ENCODE measurements around the gene JUP.
A peak's percentile ranks its signal among the peaks of the same experiment; 100 is the strongest.

Gene JUP

DNA sequence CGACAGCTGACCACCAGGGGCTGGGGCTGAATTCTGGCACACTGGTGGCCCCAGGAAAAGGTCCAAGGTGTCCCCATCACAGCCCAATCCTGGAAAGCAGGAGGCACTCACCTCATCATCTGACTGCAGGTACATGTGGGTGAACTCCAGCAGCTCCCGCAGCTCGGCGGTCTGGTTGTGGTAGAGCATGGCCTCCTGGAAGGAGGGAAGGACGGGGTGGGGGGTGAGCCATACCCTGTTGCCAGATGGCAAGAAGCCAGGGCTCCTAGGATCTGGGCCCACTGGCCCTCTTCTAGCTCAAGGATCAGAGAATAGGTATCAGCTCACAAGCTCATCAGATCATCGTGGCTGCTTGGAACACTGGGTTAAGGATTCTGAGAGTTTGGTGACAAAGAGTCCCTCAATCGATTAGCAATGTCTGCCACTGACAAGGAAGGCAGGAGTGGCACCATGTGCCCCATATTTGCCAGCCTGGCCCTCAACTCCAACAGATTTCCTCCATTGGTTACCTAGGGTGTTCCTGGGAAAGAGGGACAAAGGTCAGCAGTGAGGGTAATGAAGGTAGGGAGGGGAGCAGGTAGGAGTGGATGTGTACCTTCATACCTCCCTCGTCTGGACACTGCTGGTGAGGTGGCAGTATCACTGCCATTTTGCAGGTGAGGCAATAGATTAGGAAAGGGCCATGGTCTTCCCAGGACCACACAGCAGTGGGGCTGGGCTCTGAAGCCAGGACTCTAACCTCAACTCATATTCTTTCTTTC lies 20.4 kb upstream of the JUP start:
- no peak for DNase-seq

DNA sequence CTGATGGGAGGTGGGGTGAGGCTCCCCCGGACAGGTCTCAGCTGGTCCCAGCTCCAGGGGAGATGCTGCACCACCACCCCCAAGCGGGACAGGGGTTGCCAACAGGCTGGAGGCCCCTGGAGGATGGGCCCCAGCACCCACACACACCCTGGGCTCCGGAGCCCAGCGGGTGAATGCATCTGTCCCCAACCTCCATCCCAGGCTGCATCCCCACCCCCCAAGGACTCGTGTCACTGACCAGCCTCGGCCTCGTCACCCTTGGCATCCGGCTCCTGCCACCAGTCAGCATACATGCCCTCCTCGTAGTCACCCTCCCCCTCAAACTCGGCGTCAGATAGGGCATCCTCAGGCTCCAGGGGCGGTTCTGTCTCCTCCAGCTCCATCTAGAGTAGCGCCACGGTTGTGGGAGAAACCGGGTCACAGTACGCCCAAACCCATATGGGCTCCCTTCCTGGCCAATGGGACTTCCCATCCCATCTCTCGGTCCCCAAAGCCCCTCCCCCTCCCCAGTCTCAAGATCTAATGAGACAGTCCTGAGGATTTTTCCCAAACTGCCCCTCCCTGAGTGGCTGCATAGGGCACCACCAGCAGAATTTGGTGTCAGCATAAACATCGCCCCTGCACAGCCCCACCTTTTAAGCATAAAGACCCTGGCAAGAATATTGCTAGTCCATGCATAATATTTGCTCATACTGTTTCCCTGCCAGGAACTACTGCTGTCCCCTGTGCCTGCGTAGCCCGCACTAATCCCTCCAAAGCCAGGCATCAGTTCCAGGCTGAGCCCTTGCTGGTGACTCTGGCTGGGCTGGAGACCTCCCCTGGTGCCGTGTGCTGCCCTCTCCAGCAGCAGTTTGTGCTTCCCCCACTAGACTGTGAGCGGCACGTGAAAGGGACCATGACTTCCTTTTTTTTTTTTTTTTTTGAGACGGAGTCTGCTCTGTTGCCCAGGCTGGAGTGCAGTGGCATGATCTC lies 16.8 kb upstream of the JUP start:
- no peak for DNase-seq

GRCh38 chr17:41801374-41802271 lies 15.1 kb upstream of the JUP start:
- DNase-seq = peak; percentile 64 to 89

- peak; percentile 73 to 80 for DNase-seq
Measured at GRCh38 chr17:41800601-41801373, 14.3 kb upstream of the JUP start.

DNA sequence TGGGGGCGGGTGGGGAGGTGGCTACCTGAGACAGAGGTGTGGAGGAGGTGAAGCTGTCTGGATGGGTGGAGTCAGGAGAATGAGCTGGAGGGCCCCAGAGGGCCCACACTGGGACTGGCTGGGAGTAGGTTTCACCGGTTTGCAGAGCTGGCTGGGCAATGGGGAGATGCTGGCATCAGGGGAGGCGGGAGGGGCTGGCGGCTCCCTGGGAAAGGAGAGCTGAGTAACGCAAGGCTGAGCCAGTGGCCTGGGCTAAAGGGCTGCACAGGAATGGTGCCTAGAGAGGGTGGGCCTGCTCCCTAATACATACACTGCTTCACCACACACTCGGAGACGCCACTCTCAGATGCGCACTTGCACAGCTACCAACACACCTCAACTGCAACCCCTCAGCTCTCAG lies 12.9 kb upstream of the JUP start:
- no peak for DNase-seq

DNA sequence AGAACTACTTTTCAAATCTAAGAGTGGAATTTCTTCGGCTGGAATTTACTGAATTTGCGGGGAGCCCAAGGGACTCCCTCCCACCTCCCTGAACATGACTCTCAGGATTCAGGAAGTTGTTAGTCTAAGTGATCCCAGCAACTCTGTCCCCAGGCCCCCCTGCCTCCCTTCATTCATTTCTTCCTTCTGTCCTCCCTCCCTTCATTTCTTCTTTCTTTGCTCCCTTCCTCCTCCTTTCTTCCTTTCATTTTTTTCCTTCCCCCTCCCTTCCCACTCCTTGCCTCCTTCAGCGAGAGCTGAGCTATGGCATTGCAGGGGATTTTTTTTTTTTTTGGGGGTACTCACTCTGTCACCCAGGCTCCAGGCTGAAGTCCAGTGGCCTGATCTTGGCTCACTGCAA lies 10.9 kb upstream of the JUP start:
- DNase-seq = no peak

DNA sequence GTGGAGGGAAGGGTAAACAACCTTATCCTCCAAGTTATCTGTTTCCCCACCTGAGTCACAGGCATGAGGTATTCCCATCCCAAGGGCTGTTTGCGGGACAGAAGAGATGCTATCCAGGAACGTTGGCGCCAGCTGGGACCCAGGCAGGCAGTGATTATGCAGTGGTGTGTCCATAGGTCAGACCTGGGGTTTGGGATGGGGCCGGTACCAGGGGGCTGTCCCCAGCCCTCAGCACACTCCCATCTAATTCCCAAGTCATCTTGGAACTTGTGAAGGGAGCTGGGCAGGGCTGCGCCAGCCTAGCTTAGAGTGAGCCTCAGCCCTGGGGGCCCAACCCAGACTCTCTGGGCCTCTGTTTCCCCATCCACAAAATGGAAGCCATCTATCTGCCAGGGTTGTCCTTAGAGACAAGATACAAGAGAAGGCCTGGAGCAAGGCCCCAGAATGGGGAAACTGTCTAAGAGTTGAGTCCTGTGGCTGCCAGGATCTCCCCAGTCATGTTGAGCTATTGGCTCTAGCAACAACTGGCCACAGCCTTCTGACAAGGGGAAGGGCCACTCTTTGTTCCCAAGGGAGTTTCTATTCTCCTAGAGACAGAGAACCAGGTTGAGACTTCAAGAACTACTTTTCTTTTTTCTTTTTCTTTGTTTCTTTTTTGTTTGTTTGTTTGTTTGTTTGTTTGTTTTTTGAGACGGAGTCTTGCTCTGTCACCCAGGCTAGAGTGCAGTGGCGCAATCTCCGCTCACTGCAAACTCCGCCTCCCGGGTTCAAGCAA lies 9.8 kb upstream of the JUP start:
- no peak for DNase-seq

DNA sequence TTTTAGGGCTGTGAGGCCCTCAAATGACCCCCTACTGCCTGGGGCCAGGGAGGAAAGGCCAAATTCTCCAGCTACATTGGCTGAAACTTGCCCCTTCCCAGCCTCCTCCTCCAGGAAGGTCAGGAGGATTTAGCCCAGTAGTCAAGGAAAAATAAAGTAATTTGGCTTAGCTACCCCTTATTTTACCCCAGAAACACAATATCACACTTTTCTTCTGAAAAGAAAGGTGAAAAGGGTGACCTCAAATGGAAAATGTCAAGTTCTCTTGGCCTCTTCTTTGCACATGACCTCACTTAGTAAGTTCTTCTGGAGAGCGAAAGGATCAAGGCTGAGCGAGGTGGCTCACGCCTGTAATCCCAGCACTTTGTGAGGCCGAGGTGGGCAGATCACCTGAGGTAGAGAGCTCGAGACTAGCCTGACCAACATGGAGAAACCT lies 8.0 kb upstream of the JUP start:
- no peak for DNase-seq

DNA sequence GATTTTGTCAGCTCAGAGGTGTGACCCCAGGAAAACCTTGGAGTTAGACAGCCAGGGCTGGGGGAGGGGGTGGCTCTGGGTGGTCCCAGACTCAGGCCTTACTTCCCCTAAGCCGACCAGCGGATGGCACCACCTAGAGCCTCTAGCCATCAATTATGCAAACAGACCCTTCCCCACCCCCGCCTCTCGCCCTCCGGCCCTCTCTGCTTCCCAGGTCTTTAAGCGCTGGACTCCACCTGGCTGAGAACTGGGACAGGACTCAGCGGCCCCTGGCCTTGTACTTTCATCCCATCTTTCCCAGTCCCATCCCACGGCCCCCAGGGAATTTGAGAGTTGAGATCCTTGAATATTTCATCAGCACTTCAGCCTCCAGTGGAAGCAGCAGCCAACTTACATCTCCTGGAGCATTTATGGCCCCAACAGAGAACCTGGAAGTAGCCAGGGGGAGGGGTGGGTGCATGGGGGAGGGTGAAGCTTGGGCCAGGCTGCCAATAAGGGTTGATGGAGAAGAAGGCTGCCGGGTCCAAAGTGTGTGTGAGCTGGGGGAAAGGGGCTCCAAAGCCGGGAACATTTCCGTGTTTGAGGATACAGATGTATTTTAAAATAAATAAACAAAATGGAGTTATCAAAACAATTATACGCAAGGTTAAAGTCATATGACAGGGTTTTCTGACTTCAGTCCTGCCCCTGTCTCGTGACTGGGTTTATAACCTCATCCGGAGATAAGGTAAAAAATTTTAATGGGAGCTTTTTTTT lies 7.5 kb upstream of the JUP start:
- DNase-seq = peak in 1 of 2 experiments; percentile 26

GRCh38 chr17:41792845-41793783 lies 6.6 kb upstream of the JUP start:
- DNase-seq = peak in 1 of 2 experiments; percentile 30

DNA sequence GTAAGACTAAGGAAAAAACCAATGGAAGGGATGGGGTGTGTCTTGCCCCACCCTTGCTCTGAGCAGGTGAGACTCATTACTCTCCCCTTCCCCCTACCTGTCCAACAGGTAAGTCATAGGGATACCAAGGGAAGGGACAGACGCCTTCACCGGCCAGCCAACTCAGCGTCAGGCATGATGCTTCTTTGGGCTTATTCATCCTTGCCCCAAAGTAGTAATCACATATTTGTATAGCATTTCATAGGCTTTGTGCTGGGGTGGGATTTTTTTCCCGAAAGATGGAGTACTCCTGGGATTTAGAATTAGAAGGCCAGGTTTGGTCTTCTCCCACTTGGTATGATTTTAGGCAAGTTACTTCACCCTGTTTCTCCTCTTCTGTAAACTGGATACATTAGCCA lies 509 bp upstream of the JUP start:
- no peak for DNase-seq

DNA sequence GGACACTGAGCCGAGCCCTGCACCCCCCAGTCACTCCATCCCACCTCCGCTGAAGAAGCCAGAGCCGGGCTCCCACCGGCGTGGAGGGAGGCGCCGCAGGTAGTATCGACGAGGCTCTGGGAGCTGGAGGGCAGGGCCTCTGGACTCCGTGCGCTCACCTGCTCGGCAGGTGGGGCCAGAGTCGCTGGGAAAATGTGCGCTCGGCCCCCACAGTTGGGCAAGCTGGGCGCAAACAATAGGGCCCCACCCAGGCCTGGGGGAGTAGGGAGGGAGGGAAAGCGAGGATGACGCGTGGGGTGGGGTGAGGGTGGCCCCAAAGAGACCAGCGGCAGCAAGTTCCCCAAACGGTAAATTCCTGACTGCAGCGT lies 668 bp downstream of the JUP start:
- DNase-seq = peak; percentile 46 to 87

DNA sequence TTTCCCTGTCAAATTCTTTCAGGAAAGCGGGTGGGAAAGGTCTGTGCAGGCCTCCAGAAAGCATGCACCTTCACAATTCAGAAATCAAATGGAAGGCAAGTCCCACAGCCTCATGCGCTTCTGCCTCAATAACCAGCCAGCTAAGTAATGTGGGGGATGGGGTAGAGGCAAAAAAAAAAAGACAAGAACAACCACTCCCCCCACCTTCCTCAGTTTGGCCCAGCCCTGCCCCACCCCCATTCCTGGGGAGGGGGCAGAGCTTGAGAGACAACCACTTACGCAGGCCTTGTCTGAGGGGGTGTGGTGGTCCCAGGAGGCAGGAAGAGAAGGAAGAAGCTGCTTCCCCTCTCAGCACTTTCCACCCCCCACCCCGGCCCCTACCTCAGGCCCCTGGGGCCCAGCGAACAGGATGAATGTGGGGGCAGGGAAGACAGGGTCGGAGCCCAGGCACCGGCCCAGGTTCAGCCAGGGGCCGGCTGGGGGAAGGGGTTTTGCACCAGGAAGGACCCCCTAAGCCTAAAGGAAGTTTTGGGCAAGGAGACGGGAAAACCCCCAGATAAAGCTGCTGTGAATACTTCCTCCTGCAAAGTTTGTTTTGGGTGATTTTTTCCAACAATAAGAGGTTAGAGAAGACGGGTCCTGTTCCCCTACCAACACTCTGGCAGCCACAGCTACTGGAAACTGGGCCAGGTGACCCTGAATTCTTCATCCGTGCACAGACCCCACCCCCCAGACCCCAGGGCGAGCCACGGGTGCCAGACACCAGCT lies 1.2 kb downstream of the JUP start:
- peak; percentile 25 to 45 for DNase-seq

DNA sequence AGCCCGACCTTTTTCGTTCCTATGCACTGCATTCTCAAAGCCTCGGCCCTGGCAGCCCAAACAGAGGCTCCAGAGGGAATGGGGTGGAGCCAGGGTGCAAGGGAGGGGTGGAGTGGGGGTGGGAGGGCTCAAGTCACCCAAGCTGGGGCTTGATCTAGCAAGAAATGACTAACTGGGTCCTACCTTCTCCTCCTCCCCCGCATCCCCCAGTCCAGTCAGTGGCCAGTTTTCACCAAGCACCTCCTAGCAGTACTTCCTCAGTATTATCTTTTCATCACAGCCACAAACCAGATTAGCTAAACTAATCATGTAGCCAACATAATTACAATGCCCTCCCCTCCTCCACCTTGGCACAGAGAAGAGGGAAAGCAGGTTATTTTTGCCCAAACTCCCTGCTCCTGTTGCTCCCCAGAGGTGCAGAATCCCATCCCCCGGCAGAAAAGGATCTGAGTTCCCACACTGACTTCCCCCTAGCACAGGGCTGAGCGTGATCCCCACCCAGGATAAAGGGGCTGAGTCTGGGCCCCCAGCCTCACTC lies 2.2 kb downstream of the JUP start:
- DNase-seq = no peak

DNA sequence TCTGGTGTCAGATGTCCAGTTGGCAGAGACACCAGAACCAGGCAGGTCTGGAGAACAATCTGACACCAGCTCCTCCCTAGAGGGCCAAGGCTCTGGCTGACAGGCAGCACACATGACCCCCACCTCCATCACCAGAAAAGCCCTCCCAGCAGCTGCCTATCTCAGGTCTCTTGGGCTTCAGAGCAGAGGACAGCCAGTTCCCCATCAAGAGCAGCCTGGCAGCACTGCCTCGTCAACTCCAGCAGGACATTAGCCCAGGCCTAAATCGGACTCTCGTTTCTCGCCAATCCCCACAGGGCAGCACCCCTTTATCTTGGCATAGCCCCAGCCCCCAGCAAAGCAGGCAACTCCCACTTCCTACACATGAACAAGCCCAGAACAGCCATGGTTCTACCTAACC lies 4.4 kb downstream of the JUP start:
- no peak for DNase-seq

DNA sequence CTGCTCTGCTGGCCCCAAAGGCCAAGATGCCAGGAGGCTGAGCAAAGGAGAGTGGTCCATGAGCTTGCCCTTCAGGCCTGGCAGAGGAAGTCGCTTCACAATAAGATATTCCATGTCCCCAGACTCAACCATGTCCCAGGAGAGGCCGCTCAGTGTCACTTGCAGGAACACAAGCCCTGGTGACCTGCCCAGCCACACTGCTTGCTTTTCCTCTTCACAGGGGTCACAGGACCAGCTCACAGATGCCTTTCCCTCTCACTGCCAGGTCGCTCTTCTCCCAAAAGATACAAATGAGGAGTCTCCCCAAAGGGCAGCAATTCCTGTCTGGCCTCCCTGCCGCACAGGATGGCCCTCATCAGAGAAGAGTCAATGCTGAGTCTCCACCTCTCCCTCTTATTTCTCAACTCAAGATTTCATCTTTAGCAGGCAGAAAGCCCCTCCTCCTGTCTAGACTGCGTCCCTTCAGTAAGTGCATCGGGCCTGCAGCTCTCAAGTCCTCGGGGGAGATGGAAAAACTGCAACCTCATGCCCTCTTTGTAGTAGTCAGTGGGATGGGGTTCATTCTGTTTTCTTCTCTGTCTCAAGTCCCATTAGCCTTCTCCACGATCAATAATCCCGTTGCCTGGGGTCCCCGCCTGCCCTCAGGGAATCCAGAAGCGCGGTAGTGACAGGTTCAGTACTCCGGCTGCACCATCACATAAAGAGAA lies 5.0 kb downstream of the JUP start:
- DNase-seq = no peak

DNA sequence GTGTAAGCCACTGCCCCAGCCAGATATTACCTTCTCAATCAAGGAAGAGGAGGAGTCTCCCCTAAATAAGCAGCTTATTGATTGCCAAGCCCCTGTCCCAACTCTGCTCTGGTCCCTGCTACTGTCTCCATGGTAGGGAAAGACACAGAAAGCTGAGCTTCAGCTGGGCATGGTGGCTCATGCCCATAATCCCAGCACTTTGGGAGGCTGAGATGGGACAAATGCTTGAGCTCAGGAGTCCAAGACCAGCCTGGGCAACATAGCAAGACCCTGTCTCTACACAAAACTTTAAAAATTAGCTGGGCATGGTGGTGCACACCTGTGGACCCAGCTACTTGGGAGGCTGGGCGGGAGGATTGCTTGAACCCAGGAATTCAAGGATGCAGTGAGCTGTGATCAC lies 6.6 kb downstream of the JUP start:
- DNase-seq = no peak
